Measurements from ENCODE around the gene LRCH1. TPM values are rescaled to one million over a fixed set of nuclear protein-coding genes. Genes with fewer than 3 reads are reported as not detected.
"Not testable (repeated sequence)": the region's sequence is repeated elsewhere in the genome, so short reads cannot be mapped to it uniquely, and the experiment has no call there.

Gene LRCH1
- total RNA-seq, 1 donor from 2014 or later, result 13.1 TPM

- DNase-seq, result no peak
- Histone ChIP-seq H3K4me1 (no peaks in the 10 kb centered on the region), H3K36me3 (no peaks in the 10 kb centered on the region), H3K4me3 (no peak overlapping the region), H3K9me3 (replicated peaks) (no peaks in the 10 kb centered on the region), H3K27ac (replicated peaks) (no peak overlapping the region), H3K27me3 (ENCODE audit: low read depth) (no peaks in the 10 kb centered on the region)
- no peak for TF ChIP-seq CTCF (IDR thresholded peaks at IDR 0.05; ENCODE audit: borderline replicate concordance)
- intact Hi-C loops (cut with micrococcal nuclease), result no loop called here
Measured at GRCh38 chr13:46761174-46761573, 208.2 kb downstream of the LRCH1 start.

- H3K4me1 ChIP-seq, result no peaks in the 10 kb centered on the region
- no peaks in the 10 kb centered on the region for H3K9me3 ChIP-seq (replicated peaks)
- no peak overlapping the region for H3K27ac ChIP-seq (replicated peaks)
- H3K4me3 ChIP-seq, result no peak overlapping the region
- TF ChIP-seq CTCF (IDR thresholded peaks at IDR 0.05; ENCODE audit: borderline replicate concordance), result no peak
- no peak for DNase-seq
- intact Hi-C loops (cut with micrococcal nuclease), result no loop called here
- no peaks in the 10 kb centered on the region for H3K27me3 ChIP-seq (ENCODE audit: low read depth)
- no peaks in the 10 kb centered on the region for H3K36me3 ChIP-seq
Measured at GRCh38 chr13:46761866-46762265, 208.9 kb downstream of the LRCH1 start.

- H3K27ac ChIP-seq (replicated peaks); H3K27me3 ChIP-seq (ENCODE audit: low read depth); DNase-seq; H3K9me3 ChIP-seq (replicated peaks); H3K4me3 ChIP-seq; intact Hi-C loops (cut with micrococcal nuclease); H3K4me1 ChIP-seq: not testable (repeated sequence)
- H3K36me3 ChIP-seq, result peaks cover 56% of the 10 kb centered on the region
Measured at GRCh38 chr13:46769925-46770324, 217.0 kb downstream of the LRCH1 start.

GRCh38 chr13:46771693-46772092, 218.7 kb downstream of the LRCH1 start:
- no peak overlapping the region for H3K4me3 ChIP-seq
- no peak for DNase-seq
- TF ChIP-seq CTCF (IDR thresholded peaks at IDR 0.05; ENCODE audit: borderline replicate concordance), result no peak
- peaks cover 13% of the 10 kb centered on the region for H3K4me1 ChIP-seq
- peaks cover 71% of the 10 kb centered on the region for H3K36me3 ChIP-seq
- no peak overlapping the region for H3K27ac ChIP-seq (replicated peaks)
- no peaks in the 10 kb centered on the region for H3K27me3 ChIP-seq (ENCODE audit: low read depth)
- intact Hi-C loops (cut with micrococcal nuclease), result no loop called here
- no peaks in the 10 kb centered on the region for H3K9me3 ChIP-seq (replicated peaks)

- Histone ChIP-seq H3K4me1 (peaks cover 13% of the 10 kb centered on the region), H3K4me3 (no peak overlapping the region), H3K9me3 (replicated peaks) (no peaks in the 10 kb centered on the region), H3K27ac (replicated peaks) (no peak overlapping the region), H3K36me3 (peaks cover 89% of the 10 kb centered on the region), H3K27me3 (ENCODE audit: low read depth) (no peaks in the 10 kb centered on the region)
- intact Hi-C loops (cut with micrococcal nuclease), result no loop called here
- DNase-seq, result no peak
- TF ChIP-seq CTCF (IDR thresholded peaks at IDR 0.05; ENCODE audit: borderline replicate concordance), result no peak
Measured at GRCh38 chr13:46773541-46773940, 220.6 kb downstream of the LRCH1 start.

- no peaks in the 10 kb centered on the region for H3K27me3 ChIP-seq (ENCODE audit: low read depth)
- peaks cover 97% of the 10 kb centered on the region for H3K36me3 ChIP-seq
- no peak for TF ChIP-seq CTCF (IDR thresholded peaks at IDR 0.05; ENCODE audit: borderline replicate concordance)
- H3K9me3 ChIP-seq (replicated peaks), result no peaks in the 10 kb centered on the region
- H3K4me3 ChIP-seq, result no peak overlapping the region
- peaks cover 13% of the 10 kb centered on the region for H3K4me1 ChIP-seq
- H3K27ac ChIP-seq (replicated peaks), result no peak overlapping the region
- intact Hi-C loops (cut with micrococcal nuclease), result no loop called here
- no peak for DNase-seq
Measured at GRCh38 chr13:46775385-46776107, 222.6 kb downstream of the LRCH1 start.

Measured in left ventricle myocardium inferior (tissue), 1 donor.